ENCODE measurements around the gene CAPN5.

CAPN5 gene

DNA sequence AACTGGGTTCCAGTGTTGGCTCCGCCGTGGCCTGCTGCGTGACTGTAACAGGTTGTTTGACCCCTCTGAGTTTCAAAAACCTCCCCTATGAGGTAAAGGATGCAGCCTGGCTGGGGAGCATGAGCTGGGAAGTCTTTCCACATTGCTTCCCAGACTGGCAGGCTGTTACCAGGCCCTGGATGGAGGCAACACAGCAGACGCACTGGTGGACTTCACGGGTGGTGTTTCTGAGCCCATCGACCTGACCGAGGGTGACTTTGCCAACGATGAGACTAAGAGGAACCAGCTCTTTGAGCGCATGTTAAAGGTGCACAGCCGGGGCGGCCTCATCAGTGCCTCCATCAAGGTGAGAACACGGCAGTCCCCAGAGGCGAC lies 47.3 kb downstream of the CAPN5 start:
- Histone ChIP-seq H3K27ac (replicated peaks) (no peak overlapping the region), H3K4me3 (replicated peaks; ENCODE audit: insufficient read depth, low read length) (no peak overlapping the region)

DNA sequence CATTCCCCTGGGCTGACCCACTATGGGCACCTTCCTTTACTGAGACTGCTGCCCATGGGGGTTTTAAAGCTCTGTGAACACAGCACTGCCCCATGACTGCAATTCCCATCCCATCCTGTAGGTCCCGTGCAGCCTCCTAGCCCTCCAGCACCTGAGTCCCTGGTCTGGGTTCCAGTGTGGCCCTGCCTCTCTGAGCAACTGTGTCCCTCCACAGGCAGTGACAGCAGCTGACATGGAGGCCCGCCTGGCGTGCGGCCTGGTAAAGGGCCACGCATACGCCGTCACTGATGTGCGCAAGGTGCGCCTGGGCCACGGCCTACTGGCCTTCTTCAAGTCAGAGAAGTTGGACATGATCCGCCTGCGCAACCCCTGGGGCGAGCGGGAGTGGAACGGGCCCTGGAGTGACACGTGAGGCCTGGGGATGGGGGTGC lies 48.4 kb downstream of the CAPN5 start:
- Histone ChIP-seq H3K27me3 (ENCODE audit: insufficient read depth, poor library complexity, severe bottlenecking) (no peaks in the 10 kb centered on the region), H3K27ac (replicated peaks) (no peak overlapping the region), H3K4me3 (replicated peaks; ENCODE audit: insufficient read depth, low read length) (no peak overlapping the region)
- no peak for DNase-seq (ENCODE audit: low read depth in 1 of 2, low spot score in 1 of 2)
- TF ChIP-seq, protein P1, sequence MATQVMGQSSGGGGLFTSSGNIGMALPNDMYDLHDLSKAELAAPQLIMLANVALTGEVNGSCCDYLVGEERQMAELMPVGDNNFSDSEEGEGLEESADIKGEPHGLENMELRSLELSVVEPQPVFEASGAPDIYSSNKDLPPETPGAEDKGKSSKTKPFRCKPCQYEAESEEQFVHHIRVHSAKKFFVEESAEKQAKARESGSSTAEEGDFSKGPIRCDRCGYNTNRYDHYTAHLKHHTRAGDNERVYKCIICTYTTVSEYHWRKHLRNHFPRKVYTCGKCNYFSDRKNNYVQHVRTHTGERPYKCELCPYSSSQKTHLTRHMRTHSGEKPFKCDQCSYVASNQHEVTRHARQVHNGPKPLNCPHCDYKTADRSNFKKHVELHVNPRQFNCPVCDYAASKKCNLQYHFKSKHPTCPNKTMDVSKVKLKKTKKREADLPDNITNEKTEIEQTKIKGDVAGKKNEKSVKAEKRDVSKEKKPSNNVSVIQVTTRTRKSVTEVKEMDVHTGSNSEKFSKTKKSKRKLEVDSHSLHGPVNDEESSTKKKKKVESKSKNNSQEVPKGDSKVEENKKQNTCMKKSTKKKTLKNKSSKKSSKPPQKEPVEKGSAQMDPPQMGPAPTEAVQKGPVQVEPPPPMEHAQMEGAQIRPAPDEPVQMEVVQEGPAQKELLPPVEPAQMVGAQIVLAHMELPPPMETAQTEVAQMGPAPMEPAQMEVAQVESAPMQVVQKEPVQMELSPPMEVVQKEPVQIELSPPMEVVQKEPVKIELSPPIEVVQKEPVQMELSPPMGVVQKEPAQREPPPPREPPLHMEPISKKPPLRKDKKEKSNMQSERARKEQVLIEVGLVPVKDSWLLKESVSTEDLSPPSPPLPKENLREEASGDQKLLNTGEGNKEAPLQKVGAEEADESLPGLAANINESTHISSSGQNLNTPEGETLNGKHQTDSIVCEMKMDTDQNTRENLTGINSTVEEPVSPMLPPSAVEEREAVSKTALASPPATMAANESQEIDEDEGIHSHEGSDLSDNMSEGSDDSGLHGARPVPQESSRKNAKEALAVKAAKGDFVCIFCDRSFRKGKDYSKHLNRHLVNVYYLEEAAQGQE (IDR thresholded peaks at IDR 0.05; ENCODE audit: insufficient replicate concordance, low read depth) = no peak
- no peak for TF ChIP-seq SPI1 (IDR thresholded peaks at IDR 0.05; ENCODE audit: borderline replicate concordance, low read depth)
- no peak for TF ChIP-seq POLR2AphosphoS5 (IDR thresholded peaks at IDR 0.05; ENCODE audit: low read depth)
- TF ChIP-seq GABPA (IDR thresholded peaks at IDR 0.05; ENCODE audit: low read depth) = no peak
- TF ChIP-seq, protein P2, sequence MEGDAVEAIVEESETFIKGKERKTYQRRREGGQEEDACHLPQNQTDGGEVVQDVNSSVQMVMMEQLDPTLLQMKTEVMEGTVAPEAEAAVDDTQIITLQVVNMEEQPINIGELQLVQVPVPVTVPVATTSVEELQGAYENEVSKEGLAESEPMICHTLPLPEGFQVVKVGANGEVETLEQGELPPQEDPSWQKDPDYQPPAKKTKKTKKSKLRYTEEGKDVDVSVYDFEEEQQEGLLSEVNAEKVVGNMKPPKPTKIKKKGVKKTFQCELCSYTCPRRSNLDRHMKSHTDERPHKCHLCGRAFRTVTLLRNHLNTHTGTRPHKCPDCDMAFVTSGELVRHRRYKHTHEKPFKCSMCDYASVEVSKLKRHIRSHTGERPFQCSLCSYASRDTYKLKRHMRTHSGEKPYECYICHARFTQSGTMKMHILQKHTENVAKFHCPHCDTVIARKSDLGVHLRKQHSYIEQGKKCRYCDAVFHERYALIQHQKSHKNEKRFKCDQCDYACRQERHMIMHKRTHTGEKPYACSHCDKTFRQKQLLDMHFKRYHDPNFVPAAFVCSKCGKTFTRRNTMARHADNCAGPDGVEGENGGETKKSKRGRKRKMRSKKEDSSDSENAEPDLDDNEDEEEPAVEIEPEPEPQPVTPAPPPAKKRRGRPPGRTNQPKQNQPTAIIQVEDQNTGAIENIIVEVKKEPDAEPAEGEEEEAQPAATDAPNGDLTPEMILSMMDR (IDR thresholded peaks at IDR 0.05; ENCODE audit: insufficient read depth, low read length) = peak; percentile 2

More for the DNA sequence above, 47.3 kb downstream of the CAPN5 start:
- no peaks in the 10 kb centered on the region for H3K27me3 ChIP-seq (ENCODE audit: insufficient read depth, poor library complexity, severe bottlenecking)
- TF ChIP-seq SPI1 (IDR thresholded peaks at IDR 0.05; ENCODE audit: borderline replicate concordance, low read depth) (no peak), POLR2AphosphoS5 (IDR thresholded peaks at IDR 0.05; ENCODE audit: low read depth) (no peak), GABPA (IDR thresholded peaks at IDR 0.05; ENCODE audit: low read depth) (no peak)
- TF ChIP-seq, protein P1 (IDR thresholded peaks at IDR 0.05; ENCODE audit: insufficient replicate concordance, low read depth) = no peak
- TF ChIP-seq, protein P2 (IDR thresholded peaks at IDR 0.05; ENCODE audit: insufficient read depth, low read length) = no peak
- no peak for DNase-seq (ENCODE audit: low read depth in 1 of 2, low spot score in 1 of 2)

DNA sequence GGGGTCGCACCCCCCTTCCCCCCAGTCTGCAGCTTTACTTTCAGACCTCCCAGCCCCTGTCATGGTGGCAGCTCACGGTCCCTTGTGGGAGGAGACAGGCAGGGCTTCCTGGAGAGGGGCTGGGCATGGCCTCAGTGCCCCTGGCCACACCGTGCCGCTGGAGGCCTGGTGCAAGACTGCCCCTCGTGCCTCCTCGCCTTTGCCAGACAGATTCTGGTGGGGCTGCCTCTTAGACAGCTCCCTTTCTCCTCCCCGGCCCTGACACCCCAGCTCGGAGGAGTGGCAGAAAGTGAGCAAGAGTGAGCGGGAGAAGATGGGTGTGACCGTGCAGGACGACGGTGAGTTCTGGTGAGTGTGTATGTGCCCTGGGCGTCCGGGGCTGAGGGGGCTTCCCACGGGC lies 49.2 kb downstream of the CAPN5 start:
- TF ChIP-seq, protein P2 (IDR thresholded peaks at IDR 0.05; ENCODE audit: insufficient read depth, low read length) = no peak
- TF ChIP-seq, protein P1 (IDR thresholded peaks at IDR 0.05; ENCODE audit: insufficient replicate concordance, low read depth) = no peak
- TF ChIP-seq POLR2AphosphoS5 (IDR thresholded peaks at IDR 0.05; ENCODE audit: low read depth) (no peak), SPI1 (IDR thresholded peaks at IDR 0.05; ENCODE audit: borderline replicate concordance, low read depth) (no peak), GABPA (IDR thresholded peaks at IDR 0.05; ENCODE audit: low read depth) (no peak)

More for the DNA sequence above, 49.2 kb downstream of the CAPN5 start:
- DNase-seq (ENCODE audit: low read depth in 1 of 2, low spot score in 1 of 2) = no peak
- H3K27me3 ChIP-seq (ENCODE audit: insufficient read depth, poor library complexity, severe bottlenecking) = no peaks in the 10 kb centered on the region
- H3K4me3 ChIP-seq (replicated peaks; ENCODE audit: insufficient read depth, low read length) = no peak overlapping the region
- H3K27ac ChIP-seq (replicated peaks) = no peak overlapping the region

Measured in HL-60 (cell line).